Stimulated activated CD4-positive, alpha-beta T cell treated with anti-CD3 and anti-CD28 coated beads, Interleukin-4, amount 100 ng/mL, for 24 hours (primary cell): ENCODE results near the gene FAM193A.
"Not testable (repeated sequence)": the region's sequence is repeated elsewhere in the genome, so short reads cannot be mapped to it uniquely, and the experiment has no call there.

Source experiments
- DNase-seq: peaks from one replicate; pipeline ENCODE4 v3.0.0-alpha.2; 2020

FAM193A gene

GRCh38 chr4:2695346-2696060 lies 159.1 kb downstream of the FAM193A start:
- DNase-seq: no peak

DNA sequence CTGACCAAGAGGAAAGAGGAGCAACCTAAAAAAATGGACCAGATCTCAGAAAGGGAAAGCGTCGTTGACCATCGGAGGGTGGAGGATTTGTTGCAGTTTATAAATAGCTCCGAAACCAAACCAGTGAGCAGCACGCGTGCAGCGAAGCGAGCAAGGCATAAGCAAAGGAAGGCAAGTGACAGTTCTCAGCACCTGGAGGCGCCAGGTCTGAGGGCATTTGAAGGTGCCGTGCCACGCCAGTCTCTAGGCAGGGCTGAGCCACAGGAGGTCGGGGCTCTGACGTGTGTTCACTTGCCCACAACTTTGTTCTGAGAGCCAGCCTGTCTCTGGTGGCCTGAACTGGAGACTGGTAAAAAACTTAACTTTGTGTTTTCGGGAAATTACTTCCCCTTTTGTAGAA lies 160.0 kb downstream of the FAM193A start:
- no peak for DNase-seq

DNA sequence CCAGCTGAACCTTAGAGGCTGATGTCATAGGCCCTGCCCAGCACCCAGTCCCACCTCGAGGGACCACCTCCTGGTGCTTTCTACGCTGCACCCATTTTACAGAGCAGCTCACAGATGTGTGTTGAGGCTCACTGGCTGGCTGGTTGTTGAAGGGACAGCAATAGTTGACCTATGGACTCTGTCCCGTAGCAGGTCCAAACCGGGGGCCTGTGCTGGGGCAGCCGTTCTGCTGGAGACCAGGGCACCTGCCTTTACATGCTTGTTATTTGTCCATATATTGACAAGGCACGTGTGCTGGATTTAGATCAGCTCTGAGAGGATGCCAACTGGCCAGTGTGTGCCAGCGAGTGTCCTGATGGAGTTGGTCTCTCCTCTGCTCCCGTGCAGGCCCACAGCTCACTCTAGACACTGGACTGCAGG lies 161.6 kb downstream of the FAM193A start:
- DNase-seq: no peak

DNA sequence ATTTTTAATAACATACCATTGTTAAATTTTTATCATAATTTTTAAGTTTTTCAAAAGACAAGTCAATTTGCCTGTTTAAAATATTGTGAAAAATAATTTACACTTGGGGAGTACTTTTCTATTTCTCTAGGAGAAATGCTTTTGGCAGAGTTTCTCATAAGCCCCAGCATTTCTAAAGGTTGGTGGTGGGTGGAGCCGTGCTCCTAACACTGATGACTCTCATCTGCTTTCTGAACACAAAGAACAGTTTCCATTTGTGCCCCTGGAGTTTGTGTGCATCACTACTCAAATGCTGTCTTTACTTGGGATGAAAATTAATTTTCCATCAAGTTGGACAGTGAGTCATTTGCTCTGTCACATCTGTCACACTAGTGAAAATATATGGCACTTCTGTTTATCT lies 162.1 kb downstream of the FAM193A start:
- no peak for DNase-seq

DNA sequence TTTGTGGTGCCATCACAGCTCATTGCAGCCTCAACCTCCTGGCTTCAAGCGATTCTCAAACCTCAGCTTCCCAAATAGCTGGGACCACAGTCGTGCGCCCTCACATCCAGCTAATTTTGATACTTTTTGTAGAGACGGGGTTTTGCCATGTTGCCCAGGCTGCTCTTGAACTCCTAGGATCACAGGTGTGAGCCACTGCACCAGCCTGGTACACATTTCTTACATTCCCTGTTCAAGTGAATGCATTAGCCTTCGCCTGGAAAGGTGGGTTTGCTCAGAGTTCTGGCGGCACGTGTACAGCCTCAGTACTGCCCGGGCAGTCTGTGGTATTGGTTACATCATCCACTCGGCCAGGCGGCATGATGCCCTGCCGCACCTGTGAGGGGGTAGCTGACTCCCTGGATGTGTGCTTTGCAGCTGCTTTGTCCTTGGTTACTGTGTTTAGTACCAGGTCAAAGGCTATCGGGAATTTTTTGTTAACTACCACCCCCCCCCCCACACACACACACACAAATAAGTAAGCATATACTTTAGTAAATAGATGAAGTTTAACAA lies 162.6 kb downstream of the FAM193A start:
- DNase-seq: no peak

- no peak for DNase-seq
Measured at GRCh38 chr4:2699534-2699933, 163.1 kb downstream of the FAM193A start.

DNA sequence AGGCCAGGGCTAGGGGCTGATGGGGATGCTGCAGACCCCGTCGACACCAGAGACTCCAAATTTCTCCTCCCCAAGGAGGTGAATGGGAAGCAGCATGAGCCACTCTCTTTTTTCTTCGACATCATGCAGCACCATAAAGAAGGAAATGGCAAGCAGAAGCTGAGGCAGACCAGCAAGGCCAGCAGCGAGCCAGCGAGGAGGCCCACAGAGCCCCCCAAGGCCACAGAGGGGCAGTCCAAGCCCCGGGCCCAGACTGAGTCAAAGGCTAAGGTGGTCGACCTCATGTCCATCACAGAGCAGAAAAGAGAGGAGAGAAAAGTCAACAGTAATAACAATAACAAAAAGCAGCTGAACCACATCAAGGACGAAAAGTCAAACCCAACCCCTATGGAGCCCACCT lies 163.6 kb downstream of the FAM193A start:
- no peak for DNase-seq

GRCh38 chr4:2702361-2702760 lies 165.9 kb downstream of the FAM193A start:
- DNase-seq: no peak

- no peak for DNase-seq
Measured at GRCh38 chr4:2702770-2703169, 166.3 kb downstream of the FAM193A start.

- DNase-seq: no peak
Measured at GRCh38 chr4:2712261-2712842, 175.9 kb downstream of the FAM193A start.

GRCh38 chr4:2713337-2713736 lies 176.9 kb downstream of the FAM193A start:
- no peak for DNase-seq

GRCh38 chr4:2714061-2714770 lies 177.8 kb downstream of the FAM193A start:
- DNase-seq: peak; percentile 51

DNA sequence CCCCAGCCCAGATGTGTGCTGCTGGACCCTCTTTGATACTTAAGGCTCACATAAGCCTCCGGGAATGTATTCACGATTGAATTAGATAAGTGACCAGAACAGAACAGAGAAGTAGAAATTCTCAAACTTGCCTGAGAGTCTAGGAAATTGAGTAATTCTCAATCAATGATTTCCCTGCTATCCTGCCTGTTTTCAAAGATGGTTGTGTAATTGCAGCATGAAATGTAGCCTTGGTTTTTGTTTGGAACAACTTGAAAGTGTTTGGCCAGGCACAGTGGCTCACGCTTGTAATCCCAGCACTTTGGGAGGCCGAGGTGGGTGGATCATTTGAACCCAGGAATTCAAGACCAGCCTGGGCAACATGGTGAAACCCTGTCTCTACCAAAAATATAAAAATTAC lies 178.5 kb downstream of the FAM193A start:
- no peak for DNase-seq

- DNase-seq: no peak
Measured at GRCh38 chr4:2715426-2715825, 179.0 kb downstream of the FAM193A start.

DNA sequence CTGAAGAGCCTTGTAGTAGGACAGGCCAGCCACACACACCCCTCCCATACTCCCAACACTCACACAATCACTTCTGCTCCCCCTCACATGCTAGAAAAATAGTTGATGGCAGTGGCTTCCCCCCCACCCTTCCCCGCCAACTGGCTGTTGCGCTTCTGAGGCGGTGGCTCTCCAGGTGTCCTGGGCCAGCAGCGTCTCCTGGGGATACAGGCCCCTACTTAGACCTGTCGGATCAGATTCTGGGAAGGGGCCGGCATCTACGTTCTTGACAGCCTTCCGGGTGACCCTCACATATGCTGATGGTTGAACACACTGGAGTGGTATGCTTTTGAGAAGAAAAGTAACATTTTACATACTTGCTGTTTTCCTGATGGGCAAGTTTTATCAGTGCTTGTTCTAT lies 179.8 kb downstream of the FAM193A start:
- no peak for DNase-seq

- no peak for DNase-seq
Measured at GRCh38 chr4:2721586-2721985, 185.1 kb downstream of the FAM193A start.

- no peak for DNase-seq
Measured at GRCh38 chr4:2722033-2722432, 185.6 kb downstream of the FAM193A start.

DNA sequence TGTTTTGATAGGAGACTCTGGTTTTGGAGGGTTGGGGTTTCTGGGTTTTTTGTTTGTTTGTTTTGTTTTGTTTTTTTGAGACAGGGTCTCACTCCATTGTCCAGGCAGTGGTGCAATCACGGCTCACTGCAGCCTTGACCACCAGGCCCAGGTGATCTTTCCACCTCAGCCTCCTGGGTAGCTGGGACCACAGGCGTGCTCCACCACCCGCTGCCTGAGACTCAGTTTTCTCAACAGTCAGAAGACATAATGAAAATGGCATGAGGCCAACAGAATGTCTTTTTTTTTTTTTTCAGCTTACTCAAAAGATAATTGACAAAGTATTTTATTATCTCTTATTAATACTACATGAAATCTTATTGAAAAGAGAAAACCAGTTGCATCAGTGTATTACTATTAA lies 187.3 kb downstream of the FAM193A start:
- no peak for DNase-seq

- DNase-seq: no peak
Measured at GRCh38 chr4:2725380-2725779, 188.9 kb downstream of the FAM193A start.

DNA sequence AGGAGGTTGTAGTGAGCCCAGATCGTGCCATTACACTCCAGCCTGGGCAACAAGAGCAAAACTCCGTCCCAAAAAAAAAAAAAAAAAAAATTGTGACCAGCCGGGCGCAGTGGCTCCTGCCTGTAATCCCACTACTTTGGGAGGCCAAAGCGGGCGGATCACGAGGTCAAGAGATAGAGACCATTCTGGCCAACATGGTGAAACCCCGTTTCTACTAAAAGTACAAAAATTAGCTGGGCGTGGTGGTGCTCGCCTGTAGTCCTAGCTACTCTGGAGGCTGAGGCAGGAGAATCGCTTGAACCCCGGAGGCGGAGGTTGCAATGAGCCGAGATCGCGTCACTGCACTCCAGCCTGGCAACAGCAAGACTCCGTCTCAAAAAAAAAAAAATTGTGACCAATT lies 190.4 kb downstream of the FAM193A start:
- not testable (repeated sequence) for DNase-seq

DNA sequence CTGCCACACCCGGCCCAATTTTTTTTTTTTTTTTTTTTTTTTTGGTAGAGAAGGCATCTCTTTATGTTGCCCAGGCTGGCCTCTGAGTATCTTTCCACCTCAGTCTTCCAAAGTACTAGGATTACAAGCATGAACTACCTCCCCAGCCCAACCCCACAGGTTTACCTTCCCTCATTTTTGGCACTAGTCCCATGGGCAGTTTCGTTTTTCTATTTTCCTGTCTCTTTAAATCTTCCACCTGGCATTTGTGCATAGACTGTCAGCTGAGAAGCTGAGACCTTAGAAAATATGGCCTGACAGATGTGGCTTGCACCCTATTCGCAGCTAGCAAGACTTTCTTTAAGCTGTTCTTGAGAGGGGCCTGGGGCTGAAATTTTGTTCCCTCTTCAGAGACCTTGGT lies 191.8 kb downstream of the FAM193A start:
- no peak for DNase-seq

- no peak for DNase-seq
Measured at GRCh38 chr4:2728806-2729532, 192.5 kb downstream of the FAM193A start.

GRCh38 chr4:2729533-2729875 lies 193.1 kb downstream of the FAM193A start:
- no peak for DNase-seq
